OCI-LY7 (cell line): Measurements from ENCODE around the gene DDI1. TPM values are rescaled to one million over a fixed set of nuclear protein-coding genes. Genes with fewer than 3 reads are reported as not detected.

Experiments
- BruUV-seq: library from RNA; stranded (reverse); fragments of 400-500 nt; replicated peaks from 2 replicates; lab custom pipeline; 2021; lab: Mats Ljungman, UMichigan
- CTCF ChIA-PET: fragments of 300-600 bp; sonication (Branson Sonifier 250); formaldehyde crosslinking; loops from one replicate; lab custom pipeline; 2022; ENCODE audit warnings: antibody characterized with exemption; ENCODE audit not compliant: unreplicated experiment; lab: Charles Lee
- POLR2A ChIA-PET: fragments of 300-600 bp; sonication (Branson Sonifier 250); formaldehyde crosslinking; loops from one replicate; lab custom pipeline; 2022; ENCODE audit warnings: antibody characterized with exemption; lab: Charles Lee
- DNase-seq: peaks from one replicate; pipeline ENCODE4 v3.0.0-alpha.2; 2015; ENCODE audit warnings: low spot score
- H2AFZ ChIP-seq: fragments of 200-600 bp; sonication (generic), shearing (Covaris generic); 2 replicates; pipeline ENCODE4 v1.6.1; 2014; ENCODE audit warnings: mild to moderate bottlenecking, antibody characterized with exemption, low read length, moderate library complexity
- H3K27ac ChIP-seq: fragments of 200-600 bp; sonication (generic); 2 replicates; pipeline ENCODE4 v1.5.1; 2014; ENCODE audit warnings: mixed run types, low read depth, mild to moderate bottlenecking, moderate library complexity, low read length, inconsistent platforms; ENCODE audit not compliant: poor library complexity, severe bottlenecking
- H3K36me3 ChIP-seq: fragments of 200-600 bp; sonication (generic); 2 replicates; pipeline ENCODE4 v1.6.1; 2014; ENCODE audit warnings: mild to moderate bottlenecking, antibody characterized with exemption, low read length, moderate library complexity, mixed read lengths; ENCODE audit not compliant: insufficient read depth
- H3K4me1 ChIP-seq: fragments of 200-600 bp; sonication (generic); 2 replicates; pipeline ENCODE4 v1.5.1; 2014; ENCODE audit warnings: mild to moderate bottlenecking, low read length; ENCODE audit not compliant: insufficient read depth, poor library complexity, severe bottlenecking
- H3K4me2 ChIP-seq: fragments of 200-600 bp; sonication (generic); 2 replicates; pipeline ENCODE4 v1.6.1; 2014; ENCODE audit warnings: mild to moderate bottlenecking, low read length
- H3K4me3 ChIP-seq: fragments of 200-600 bp; sonication (generic); 2 replicates; pipeline ENCODE4 v1.5.1; 2014; ENCODE audit warnings: mild to moderate bottlenecking, low read depth, low read length; ENCODE audit not compliant: poor library complexity, severe bottlenecking
- H3K79me2 ChIP-seq: fragments of 200-600 bp; sonication (generic); 2 replicates; pipeline ENCODE4 v1.6.1; 2016; ENCODE audit warnings: low read depth, mild to moderate bottlenecking, low read length, moderate library complexity, mixed read lengths; ENCODE audit not compliant: insufficient read depth
- H3K9me2 ChIP-seq: fragments of 200-600 bp; sonication (generic); 2 replicates; pipeline ENCODE4 v1.6.1; 2016; ENCODE audit warnings: mild to moderate bottlenecking, low read length, mixed read lengths; ENCODE audit not compliant: insufficient read depth
- H3K9me3 ChIP-seq: fragments of 200-600 bp; sonication (generic); 2 replicates; pipeline ENCODE4 v1.6.1; 2014; ENCODE audit warnings: mild to moderate bottlenecking, mixed run types, low read length, mixed read lengths
- H4K20me1 ChIP-seq: fragments of 200-600 bp; sonication (generic); 2 replicates; pipeline ENCODE4 v1.6.1; 2014; ENCODE audit warnings: mild to moderate bottlenecking, antibody characterized with exemption, low read length, moderate library complexity, mixed read lengths; ENCODE audit not compliant: insufficient read depth
- EZH2phosphoT487 ChIP-seq: fragments of 200-600 bp; sonication (generic); IDR thresholded peaks from 2 replicates; pipeline ENCODE4 v1.6.1; 2018; ENCODE audit warnings: low read depth, borderline replicate concordance, mild to moderate bottlenecking, mixed run types, antibody characterized with exemption, low read length, moderate library complexity, mixed read lengths
- intact Hi-C: fragments of 100-400 bp; cut with micrococcal nuclease; formaldehyde crosslinking; loops from one replicate; pipeline ENCODE4 v1.10.0; 2022; ENCODE audit not compliant: unreplicated experiment
- total RNA-seq, 2 experiments: library from RNA; depleted of rRNA in 1 of 2; stranded (reverse); fragments of >200 nt in 1 of 2; shearing (Covaris generic) in 1 of 2; gene quantifications; 2 replicates each; pipeline ENCODE4 v1.2.3, GENCODE V29; 2014 to 2022
- TF ChIP-seq, protein P1 (sequence below): fragments of 200-600 bp; sonication (generic); conservative IDR thresholded peaks from 2 replicates; pipeline ENCODE4 v1.5.1; 2014; ENCODE audit warnings: mild to moderate bottlenecking, antibody characterized with exemption, low read length, moderate library complexity, mixed read lengths

The DDI1 gene
- total RNA-seq, 2 experiments from 2014 or later, result not detected

DNA sequence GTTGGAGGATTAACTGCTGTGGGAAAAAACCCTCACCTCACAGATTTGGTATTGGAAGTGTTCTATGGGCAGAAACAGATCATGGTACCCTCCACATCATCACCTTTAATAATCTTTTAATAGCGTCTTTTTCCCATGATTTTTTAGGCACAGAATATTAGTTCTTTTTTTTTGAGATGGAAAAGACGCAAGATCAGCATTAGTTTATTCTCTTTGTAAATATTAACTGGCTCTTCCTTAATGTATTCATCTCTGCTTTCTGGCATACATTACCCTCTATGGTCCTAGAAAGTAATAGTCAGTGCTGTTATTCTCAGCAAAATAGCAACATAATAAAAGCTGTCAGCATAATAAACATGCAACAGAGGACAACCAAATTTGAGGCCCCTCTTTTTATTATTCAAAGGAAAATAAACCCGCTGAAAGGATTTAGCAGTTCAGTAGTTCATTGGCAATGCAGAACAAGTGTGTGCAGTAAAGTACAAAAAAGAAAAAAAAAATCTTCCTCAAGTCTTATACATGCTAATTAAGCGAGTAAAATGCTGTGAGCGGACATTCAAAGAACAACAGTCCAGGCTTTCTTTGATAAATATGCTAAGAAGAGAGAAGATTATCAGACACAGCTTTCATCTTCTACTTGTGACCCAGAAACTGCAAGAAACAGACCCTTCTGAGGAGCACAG lies 37.5 kb upstream of the DDI1 start:
- Histone ChIP-seq H4K20me1 (no peaks in the 10 kb centered on the region), H3K9me2 (no peaks in the 10 kb centered on the region), H3K4me3 (no peak overlapping the region), H3K4me1 (no peaks in the 10 kb centered on the region), H3K79me2 (no peaks in the 10 kb centered on the region), H2AFZ (no peak overlapping the region), H3K27ac (no peak overlapping the region), H3K36me3 (no peaks in the 10 kb centered on the region), H3K9me3 (no peaks in the 10 kb centered on the region), H3K4me2 (no peak overlapping the region)
- no peak for DNase-seq
- no TSS peak for BruUV-seq
- POLR2A ChIA-PET, result no interaction called here
- TF ChIP-seq, protein P1, sequence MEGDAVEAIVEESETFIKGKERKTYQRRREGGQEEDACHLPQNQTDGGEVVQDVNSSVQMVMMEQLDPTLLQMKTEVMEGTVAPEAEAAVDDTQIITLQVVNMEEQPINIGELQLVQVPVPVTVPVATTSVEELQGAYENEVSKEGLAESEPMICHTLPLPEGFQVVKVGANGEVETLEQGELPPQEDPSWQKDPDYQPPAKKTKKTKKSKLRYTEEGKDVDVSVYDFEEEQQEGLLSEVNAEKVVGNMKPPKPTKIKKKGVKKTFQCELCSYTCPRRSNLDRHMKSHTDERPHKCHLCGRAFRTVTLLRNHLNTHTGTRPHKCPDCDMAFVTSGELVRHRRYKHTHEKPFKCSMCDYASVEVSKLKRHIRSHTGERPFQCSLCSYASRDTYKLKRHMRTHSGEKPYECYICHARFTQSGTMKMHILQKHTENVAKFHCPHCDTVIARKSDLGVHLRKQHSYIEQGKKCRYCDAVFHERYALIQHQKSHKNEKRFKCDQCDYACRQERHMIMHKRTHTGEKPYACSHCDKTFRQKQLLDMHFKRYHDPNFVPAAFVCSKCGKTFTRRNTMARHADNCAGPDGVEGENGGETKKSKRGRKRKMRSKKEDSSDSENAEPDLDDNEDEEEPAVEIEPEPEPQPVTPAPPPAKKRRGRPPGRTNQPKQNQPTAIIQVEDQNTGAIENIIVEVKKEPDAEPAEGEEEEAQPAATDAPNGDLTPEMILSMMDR, result no peak
- TF ChIP-seq EZH2phosphoT487, result no peak
- CTCF ChIA-PET, result no interaction called here
- intact Hi-C loops, result no loop called here

DNA sequence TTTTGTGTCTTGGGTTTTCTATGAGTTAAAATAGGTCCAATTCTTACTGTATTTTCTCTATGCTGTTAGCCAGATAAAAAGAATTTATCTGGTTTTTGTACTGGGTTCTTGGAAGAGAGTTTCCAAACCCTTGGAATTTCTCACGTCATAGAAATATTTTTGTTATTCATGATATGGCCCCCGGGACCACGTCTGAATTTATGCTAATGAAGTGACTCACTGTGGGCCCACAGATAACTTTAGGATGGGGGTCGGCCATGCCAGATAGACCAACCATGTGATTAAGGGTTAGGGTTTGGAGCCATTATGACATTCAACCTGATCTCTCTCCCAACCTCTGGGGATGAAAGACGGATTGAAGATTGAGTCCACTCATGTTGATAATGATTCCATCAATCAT lies 35.6 kb upstream of the DDI1 start:
- TF ChIP-seq EZH2phosphoT487, result no peak
- TF ChIP-seq, protein P1, result no peak
- no peaks in the 10 kb centered on the region for H4K20me1 ChIP-seq
- H3K4me2 ChIP-seq, result no peak overlapping the region
- H3K9me3 ChIP-seq, result no peaks in the 10 kb centered on the region
- CTCF ChIA-PET, result no interaction called here
- no peak overlapping the region for H3K4me3 ChIP-seq
- POLR2A ChIA-PET, result interaction anchor here (1.2 kb wide), 1 partner anchor 15 kb away, joined by 3 read pairs; no protein-coding TSS in a partner anchor
- BruUV-seq, result no TSS peak
- H3K27ac ChIP-seq, result no peak overlapping the region
- no peaks in the 10 kb centered on the region for H3K4me1 ChIP-seq
- intact Hi-C loops, result no loop called here
- no peaks in the 10 kb centered on the region for H3K36me3 ChIP-seq
- no peaks in the 10 kb centered on the region for H3K79me2 ChIP-seq
- H2AFZ ChIP-seq, result no peak overlapping the region
- H3K9me2 ChIP-seq, result no peaks in the 10 kb centered on the region
- no peak for DNase-seq

DNA sequence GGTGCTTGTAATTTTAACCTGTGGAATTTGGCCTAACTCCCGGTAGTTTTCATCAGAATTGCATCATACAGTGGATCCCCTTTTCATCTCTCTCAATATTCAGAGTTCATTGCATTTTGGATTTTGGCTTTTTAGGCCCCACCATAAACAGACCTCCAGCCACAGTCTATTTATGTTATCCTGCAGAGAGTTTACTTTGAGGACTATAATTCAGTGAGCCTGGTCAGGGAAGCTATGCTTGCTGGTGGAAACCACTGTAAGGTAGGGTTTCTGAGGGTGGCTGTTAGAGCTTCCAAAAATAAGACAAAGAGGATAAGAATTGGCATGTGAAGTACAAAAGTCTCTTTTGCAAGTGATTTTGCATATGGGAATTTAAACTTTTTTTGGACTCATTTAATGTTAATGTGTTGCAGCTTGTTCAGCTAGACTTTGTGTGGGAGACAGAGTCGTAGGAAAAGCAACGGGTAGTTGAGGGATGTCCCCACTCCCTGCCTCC lies 34.8 kb upstream of the DDI1 start:
- no peak for DNase-seq
- ChIA-PET POLR2A (interaction anchor here (1.2 kb wide), 1 partner anchor 16 kb away, joined by 3 read pairs; no protein-coding TSS in a partner anchor), CTCF (no interaction called here)
- Histone ChIP-seq H3K9me2 (no peaks in the 10 kb centered on the region), H4K20me1 (no peaks in the 10 kb centered on the region), H3K27ac (no peak overlapping the region), H3K4me1 (no peaks in the 10 kb centered on the region), H3K4me2 (no peak overlapping the region), H3K79me2 (no peaks in the 10 kb centered on the region), H3K9me3 (no peaks in the 10 kb centered on the region), H2AFZ (no peak overlapping the region), H3K4me3 (no peak overlapping the region), H3K36me3 (no peaks in the 10 kb centered on the region)
- TF ChIP-seq, protein P1, result no peak
- no peak for TF ChIP-seq EZH2phosphoT487
- intact Hi-C loops, result no loop called here
- BruUV-seq, result no TSS peak
